GM19193 (cell line): ENCODE results near the gene ACTN4.

Experiments used
- POLR2A ChIP-seq: IDR thresholded peaks from 4 replicates; pipeline ENCODE4 v1.6.1; 2011; ENCODE audit not compliant: insufficient read depth, insufficient read length; ENCODE audit errors: extremely low read depth

ACTN4 gene

DNA sequence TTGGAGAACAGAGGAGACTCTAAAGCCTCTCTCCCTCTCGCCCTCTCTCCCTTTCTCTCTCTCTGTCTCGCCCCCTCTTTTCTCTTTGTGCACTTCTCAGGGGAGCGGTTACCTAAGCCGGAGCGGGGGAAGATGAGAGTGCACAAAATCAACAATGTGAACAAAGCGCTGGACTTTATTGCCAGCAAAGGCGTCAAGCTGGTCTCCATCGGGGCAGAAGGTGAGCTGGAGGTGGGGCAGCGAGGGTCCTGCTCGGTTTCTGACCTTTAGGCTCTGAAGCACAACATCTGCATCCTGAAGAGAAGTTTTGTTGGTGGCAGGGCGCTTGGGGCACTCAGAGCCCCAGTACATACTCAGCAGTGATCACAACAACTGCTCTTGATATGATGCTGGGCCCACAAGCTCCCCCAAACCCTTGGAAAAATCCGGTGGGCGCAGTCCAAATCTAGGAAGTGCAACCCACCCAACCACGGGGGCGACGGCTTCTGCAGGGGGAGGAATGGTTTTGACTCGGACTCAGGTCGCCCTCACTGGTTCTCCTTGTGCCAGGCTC is 53.5 kb downstream of the ACTN4 start:
- no peak for TF ChIP-seq POLR2A

DNA sequence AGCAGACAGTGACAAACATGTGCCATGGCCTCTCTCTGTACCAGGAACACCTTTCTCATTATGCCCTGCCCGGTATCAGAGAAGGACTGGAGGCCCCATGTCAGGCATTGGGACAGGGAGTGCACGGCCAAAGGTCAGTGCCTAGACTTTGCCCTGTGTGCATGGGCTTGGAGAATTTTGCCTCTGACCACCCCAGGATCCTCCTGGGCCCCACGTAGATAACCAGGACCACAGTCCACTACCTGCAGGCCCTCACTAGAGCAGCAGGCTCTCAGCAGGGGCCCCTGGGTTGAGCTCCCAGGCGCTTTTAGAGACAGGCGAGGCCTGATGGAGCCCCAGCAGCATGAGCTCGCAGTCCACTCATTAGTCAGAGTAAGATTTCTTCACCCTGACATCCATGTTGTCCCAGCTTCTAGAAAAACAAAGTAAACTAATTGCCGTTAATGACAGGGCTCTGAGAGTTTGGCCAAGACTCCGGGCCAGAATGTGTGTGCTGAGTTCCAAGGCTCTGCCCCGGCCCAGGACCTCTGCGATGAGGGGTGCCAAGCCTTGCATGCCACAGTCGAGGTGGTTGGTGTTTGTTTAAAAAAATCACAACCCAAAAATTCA is 54.1 kb downstream of the ACTN4 start:
- TF ChIP-seq POLR2A, result no peak

DNA sequence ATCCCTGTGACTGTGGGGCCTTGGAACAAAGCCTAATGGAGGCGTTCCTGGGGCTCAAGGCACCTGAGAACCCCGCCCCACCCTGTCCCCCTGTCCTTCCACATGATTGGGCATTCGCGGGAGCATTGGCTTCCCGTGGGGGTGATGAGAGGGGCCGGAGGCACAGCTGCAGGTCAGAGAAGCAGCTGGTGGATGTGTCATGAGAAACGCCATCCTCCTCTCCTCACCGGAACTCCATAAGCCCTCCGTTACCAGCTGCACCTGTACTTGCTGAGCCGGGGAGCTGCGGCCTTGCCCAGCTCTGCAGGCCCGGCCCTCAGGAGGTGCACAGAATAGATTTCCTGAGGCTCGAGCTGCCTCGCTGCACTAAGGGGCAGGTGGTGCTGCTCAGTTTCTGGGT is 54.8 kb downstream of the ACTN4 start:
- TF ChIP-seq POLR2A, result no peak

DNA sequence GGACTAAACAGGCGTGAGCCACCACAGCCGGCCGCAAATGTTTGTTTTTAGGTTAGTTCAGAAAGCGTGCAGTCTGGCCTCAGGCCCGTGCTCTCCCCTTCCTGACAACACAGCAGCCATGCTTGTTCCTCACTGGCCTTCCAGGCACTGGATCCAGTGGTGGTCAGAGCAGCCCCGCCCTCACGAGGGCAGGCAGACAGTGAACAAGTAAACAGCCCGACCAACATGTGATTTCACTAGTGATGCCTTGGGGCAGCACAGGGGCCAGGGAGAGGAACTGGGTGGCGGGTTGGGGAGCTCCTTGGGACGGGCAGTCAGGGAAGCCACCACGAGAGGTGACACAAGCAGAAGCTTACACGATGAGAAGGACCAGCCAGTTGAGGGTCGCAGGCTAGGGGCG is 56.1 kb downstream of the ACTN4 start:
- TF ChIP-seq POLR2A, result no peak

DNA sequence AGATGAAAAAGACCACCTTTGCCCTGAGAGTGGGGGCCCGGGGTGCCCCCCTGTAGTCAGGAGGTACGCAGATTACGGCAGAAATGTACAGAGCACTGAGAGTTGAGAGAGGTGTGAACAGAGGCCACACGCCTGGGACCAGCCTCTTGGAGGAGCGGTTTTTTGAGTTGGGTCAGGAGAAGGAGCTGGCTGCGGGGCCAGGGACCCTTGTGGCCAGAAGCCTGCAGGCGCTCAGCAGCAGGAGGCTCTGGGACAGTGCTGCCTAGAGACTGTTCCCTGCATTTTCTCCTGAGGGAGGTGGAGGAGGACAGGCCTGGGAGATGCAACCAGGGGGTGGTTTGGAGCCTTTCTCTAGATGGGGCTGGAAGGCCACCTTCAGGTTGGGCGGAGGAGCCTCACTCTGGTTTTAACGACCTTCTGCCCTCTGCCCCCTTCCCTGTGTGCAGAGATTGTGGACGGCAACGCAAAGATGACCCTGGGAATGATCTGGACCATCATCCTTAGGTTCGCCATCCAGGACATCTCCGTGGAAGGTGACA is 57.1 kb downstream of the ACTN4 start:
- TF ChIP-seq POLR2A, result no peak

DNA sequence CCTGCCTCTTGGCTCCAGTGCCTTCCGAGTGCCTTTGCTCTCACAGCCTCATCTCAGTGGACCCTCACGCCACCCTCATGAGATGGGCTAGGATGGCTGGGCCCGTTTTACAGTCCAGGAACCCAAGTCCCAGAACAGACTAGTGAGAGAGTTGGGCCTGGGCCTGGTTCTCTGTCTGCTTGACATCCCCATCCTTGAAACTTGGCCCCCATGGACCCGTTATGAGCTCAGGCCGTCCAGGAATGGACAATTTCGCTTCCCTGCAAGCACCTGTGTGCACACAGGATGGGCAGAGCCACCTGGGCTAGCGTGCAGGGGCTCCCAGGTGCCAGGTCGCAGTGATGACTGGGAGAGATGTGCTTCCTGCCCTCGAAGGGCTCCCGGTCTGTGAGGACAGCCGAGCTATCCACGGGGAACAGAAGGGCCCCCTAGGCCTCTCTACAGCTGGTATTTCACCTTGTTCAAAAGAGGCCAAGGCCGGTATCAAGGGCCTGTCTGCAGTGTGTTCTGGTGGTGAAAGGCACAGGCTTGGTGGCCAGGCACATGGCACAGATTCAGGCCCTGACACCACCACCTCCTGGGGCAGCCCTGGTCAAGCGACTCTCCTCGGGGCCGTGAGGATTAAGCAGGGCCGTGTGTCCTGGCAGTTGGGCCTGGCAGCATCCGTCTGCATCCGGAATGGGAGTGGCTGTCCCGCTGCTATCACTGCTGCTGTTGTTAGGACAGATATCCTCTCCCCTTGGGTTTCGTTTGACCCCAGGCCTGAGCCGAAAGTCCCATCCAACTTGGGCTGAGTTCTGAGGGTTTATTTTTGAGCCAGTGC is 58.0 kb downstream of the ACTN4 start:
- TF ChIP-seq POLR2A, result no peak

DNA sequence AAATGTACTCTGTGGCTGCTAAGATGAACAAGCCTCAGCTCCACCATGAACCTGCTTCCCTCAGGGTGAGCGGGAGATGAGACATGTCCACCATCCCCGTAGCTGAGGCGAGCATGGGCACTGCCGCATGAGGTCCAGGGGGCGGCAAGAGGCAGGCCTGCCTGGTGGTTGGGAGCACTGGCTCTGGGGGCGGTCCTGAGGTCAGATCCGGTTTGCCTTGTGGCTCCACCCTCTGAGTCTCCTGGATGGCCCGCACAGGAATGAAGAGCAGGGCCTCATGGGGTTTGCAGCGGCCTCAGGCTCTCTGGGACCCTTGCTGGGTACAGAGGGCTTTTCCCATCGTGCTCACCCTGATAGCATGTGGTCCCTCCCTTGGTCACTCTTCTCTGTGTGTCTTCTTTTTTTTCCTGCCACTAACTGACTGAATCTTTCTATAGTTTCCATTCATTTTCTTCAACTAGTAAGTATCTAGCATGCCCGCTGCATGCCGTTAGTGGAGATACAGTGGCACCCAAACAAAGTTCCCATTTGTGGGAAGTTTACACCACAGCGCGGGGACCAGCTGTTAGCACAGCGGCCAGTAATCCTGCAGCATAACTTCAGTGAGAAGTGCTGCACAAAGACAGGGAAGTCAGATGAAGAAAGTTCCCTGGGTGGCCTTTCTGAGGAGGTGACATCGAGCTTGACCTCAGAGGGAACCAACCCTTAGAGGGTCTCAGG is 59.5 kb downstream of the ACTN4 start:
- no peak for TF ChIP-seq POLR2A

DNA sequence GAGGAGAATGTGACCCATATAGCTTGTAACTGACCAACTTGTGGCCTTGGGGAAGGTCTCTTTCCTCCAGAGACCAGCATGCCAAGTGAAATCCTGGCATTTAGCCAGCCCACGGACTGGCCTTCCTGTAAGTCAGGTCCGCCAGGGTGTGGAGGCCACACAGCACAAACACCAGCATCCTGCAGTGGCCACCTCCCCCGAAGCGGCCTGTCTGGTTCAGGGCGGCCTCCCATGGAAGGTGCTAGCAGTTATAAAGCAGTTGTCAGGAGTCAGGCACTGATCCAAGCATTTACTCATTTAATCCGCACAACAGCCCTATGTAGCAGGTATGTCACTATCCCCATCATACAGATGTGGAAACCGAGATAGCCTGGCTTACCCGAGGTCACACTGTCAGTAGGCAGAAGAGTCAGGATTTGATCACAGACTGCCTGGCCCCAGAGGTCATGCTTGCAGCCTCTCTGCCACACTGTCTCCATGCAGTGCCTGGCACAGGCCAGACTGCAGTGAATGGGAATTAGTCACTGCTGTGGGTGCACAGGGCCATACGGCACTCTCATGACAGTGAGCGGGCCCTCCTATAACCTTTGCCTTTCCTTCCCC is 60.2 kb downstream of the ACTN4 start:
- TF ChIP-seq POLR2A, result no peak

DNA sequence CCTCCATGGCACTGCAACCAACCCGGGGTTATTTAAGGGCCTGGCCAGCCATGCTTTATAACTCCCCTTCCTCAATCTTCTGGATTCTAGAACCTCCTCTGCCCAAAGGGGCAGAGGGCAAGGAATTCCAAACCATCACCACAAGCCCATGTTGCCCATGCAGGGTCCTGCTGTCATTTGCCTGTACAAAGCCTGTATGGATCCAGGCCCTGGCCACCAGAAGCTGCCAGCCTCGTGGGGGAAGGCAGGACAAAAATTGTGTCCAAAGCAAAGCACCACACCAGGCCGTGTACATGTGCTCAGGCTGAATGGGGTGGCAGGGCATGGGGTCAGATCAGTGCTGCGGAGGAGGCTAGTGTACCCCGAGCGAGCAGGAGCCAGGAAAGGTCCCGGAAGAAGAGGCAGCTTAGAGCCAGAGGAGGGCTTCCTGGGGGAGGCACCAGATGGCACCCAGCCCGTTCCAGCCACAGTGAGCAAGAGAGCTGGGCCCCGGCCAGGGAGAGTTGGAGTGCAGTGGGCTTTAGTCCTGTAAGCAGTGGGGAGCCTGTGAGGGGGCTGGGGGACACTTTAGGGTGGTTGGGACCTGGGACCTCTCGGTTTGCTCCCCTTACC is 61.1 kb downstream of the ACTN4 start:
- TF ChIP-seq POLR2A, result no peak

DNA sequence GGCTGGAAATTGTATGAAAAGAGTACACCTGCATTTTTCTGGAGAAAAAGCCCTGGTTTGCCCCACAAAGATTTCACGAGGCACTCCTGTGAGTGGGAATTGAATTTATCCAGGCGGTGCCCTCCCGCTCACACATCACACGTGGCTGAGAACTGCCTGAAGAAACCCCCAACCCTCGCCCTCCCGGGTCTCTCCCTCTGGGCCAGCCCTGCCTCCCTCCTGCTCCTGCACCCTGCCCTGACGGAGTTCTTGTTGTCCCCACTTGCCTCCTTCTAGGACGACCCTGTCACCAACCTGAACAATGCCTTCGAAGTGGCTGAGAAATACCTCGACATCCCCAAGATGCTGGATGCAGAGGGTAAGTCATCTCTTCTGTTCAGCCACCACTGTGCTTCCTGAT is 61.7 kb downstream of the ACTN4 start:
- TF ChIP-seq POLR2A, result no peak

DNA sequence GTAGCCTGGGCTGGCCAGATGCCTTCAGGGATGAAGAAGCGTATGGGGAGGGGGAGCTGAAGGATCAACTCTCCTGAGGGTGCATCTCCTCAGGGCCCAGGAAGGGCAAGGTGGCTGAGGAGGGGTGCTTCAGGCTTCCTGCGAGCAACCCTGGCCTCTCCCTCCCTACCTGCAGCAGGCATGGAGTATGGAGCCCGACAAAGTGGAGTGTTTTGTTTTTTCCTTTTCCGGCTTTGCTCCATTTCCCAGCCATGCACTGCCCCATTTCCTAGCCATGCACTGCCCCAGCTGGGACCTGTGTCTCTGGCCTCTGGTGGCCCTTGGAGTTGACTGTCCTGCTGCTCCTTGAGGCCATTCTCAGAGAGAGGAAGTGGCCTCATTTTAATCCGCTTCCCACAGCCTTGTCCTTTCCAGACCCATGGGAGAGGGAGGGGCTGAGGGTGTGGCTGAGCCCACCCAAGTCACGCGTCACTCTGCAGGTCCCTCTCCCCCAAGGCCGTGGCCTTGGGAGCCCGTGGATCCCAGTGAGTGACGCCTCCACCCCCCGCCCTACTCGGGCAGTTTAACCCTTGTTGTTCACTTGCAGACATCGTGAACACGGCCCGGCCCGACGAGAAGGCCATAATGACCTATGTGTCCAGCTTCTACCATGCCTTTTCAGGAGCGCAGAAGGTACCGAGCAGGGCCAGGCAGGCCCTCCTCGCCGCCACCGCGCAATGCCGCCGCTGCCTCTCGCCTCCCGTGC is 62.4 kb downstream of the ACTN4 start:
- TF ChIP-seq POLR2A, result no peak

DNA sequence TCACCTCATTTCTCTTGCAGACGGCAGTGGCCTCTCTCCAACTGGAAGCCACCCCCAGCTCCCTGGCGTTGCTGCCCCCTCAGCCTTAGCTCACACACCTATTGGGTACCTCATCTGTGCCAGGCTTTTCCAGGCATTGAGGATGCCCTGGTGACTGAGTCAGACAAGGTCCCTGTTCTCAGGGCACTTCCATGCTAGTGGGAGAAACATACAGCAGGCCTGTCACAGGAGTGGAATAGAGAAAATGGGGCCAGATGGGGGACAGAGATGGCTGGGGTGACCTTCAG is 62.9 kb downstream of the ACTN4 start:
- no peak for TF ChIP-seq POLR2A

DNA sequence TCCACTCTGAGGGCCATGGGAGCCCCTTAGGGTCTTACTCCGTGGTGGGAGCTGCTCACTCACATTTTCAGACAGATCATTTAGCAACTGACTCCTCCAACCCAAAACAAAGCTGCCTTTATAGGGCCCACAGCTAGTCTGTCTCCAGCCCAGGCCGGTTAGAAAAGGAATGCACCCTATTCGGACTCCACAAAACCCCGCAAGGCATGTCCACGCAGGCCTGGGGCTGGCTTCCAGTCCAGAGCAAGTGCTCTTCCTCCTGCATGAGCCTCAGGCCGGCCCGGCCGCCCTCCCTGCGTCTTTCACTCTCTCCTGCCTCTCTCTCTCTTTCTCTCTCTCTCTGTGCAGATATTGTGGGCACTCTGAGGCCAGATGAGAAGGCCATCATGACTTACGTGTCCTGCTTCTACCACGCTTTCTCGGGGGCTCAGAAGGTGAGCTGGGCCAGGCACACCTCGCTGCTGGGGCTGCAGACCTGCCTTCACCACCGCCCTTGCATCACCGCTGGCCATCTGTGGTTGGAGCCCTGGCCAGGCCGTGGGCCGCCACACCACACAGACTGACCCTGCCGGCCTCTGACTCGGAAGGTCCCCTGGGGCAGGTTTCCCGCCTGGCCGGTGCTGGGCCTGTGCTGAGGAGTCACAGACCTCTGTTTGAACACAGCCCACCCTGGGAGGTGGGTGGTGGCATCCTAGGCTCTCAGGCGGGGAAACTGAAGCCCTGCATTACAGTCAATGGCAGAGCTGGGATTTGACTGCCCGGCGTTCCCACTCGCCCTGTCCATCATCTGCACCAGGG is 63.7 kb downstream of the ACTN4 start:
- TF ChIP-seq POLR2A, result no peak
